GM13977 (cell line): ENCODE measurements around the gene MS4A7.

ENCODE experiments used
- DNase-seq: peaks from one replicate; pipeline ENCODE4 v3.0.0; 2012; ENCODE audit warnings: low spot score
- in situ Hi-C: fragments of 300-500 bp; cut with MboI; formaldehyde crosslinking; loops from one replicate; pipeline ENCODE4 v1.12.0; 2022; ENCODE audit warnings: low sequenced_read_pairs, low pct_unique_long_range_greater_than_20kb, mixed read lengths, inconsistent platforms; ENCODE audit not compliant: unreplicated experiment
- TF ChIP-seq, protein P1 (sequence below): IDR thresholded peaks from 2 replicates; pipeline ENCODE4 v1.5.1; 2012; ENCODE audit warnings: mild to moderate bottlenecking, control low read depth; ENCODE audit not compliant: insufficient read depth; ENCODE audit errors: extremely low read depth, missing control alignments

Gene MS4A7

GRCh38 chr11:60367896-60368295, 10.4 kb upstream of the MS4A7 start:
- in situ Hi-C loops = loop anchor here (10.0 to 25.0 kb wide), 3 partner anchors 97 to 394 kb away; partner anchors contain the start of gene MS4A15
- TF ChIP-seq, protein P1, sequence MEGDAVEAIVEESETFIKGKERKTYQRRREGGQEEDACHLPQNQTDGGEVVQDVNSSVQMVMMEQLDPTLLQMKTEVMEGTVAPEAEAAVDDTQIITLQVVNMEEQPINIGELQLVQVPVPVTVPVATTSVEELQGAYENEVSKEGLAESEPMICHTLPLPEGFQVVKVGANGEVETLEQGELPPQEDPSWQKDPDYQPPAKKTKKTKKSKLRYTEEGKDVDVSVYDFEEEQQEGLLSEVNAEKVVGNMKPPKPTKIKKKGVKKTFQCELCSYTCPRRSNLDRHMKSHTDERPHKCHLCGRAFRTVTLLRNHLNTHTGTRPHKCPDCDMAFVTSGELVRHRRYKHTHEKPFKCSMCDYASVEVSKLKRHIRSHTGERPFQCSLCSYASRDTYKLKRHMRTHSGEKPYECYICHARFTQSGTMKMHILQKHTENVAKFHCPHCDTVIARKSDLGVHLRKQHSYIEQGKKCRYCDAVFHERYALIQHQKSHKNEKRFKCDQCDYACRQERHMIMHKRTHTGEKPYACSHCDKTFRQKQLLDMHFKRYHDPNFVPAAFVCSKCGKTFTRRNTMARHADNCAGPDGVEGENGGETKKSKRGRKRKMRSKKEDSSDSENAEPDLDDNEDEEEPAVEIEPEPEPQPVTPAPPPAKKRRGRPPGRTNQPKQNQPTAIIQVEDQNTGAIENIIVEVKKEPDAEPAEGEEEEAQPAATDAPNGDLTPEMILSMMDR = no peak
- DNase-seq = no peak

DNA sequence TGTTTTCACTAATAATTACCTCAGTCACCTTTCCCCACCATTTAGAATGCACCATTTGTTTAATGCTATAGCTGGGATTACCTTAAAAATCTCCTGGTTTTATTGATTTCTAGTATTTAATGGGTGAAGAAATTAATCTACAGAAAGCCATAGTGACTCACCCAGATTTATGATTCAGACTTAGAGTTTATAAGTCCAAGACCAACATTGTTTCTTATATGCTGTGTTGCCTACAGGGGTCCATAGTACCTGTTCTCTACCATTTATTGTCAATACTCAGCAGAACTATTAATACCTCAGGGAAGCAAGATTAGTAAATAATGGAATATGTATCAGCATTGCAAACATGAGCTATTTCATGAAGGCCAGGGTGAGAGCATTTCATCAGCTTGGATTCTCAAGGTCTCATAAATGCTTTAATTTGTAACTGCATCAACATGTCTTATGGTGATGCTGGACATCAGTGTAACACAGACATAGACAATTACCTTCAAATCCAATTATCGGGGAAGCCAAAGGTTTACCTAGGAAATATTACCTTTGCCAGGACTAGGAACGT, 8.0 kb upstream of the MS4A7 start:
- TF ChIP-seq, protein P1 = no peak
- in situ Hi-C loops = loop anchor here (25.0 kb wide), 1 partner anchor 392 kb away; the partner anchor contains the start of gene MS4A15
- no peak for DNase-seq

DNA sequence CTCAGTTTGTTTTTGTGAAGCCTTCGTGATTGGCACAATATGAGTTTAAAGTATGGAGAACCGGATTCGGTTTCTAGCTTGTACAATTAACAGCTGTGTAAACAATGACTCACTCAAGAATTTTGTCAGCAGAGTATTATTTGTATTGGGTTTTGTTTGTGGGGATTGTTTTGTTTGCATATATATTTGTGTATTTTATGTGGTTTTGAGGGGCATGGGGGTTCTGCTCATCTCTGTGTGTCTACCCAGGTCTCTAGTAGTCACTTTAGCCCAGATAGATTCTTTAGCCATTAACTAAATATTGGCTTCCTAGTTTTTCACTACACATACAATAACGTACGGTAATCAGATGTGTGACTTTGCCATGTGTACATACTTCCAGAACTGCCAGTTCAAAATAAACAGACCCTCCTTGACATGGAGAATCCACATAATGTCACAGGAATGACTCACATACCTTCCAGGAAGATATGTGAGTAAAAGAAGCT, 7.5 kb upstream of the MS4A7 start:
- no peak for DNase-seq
- in situ Hi-C loops = loop anchor here (25.0 kb wide), 1 partner anchor 391 kb away; the partner anchor contains the start of gene MS4A15
- TF ChIP-seq, protein P1 = no peak

GRCh38 chr11:60371386-60371785, 6.9 kb upstream of the MS4A7 start:
- TF ChIP-seq, protein P1 = no peak
- no peak for DNase-seq
- in situ Hi-C loops = loop anchor here (25.0 kb wide), 1 partner anchor 391 kb away; the partner anchor contains the start of gene MS4A15

- DNase-seq = no peak
- in situ Hi-C loops = loop anchor here (25.0 kb wide), 1 partner anchor 390 kb away; the partner anchor contains the start of gene MS4A15
- TF ChIP-seq, protein P1 = no peak
These were observed 6.5 kb upstream of the MS4A7 start for GRCh38 chr11:60371854-60372253.

- DNase-seq = no peak
- in situ Hi-C loops = loop anchor here (25.0 kb wide), 1 partner anchor 390 kb away; the partner anchor contains the start of gene MS4A15
- TF ChIP-seq, protein P1 = no peak
These were observed 5.6 kb upstream of the MS4A7 start for GRCh38 chr11:60372767-60373166.
